ENCODE data around the gene PPP3R2. TPM values are rescaled to one million over a fixed set of nuclear protein-coding genes. Genes with fewer than 3 reads are reported as not detected.

PPP3R2 gene
- total and polyA plus RNA-seq, 10 of the 15 experiments (the other 5 are each of a cell fraction or from before 2014, with no cell fraction given), result not detected

DNA sequence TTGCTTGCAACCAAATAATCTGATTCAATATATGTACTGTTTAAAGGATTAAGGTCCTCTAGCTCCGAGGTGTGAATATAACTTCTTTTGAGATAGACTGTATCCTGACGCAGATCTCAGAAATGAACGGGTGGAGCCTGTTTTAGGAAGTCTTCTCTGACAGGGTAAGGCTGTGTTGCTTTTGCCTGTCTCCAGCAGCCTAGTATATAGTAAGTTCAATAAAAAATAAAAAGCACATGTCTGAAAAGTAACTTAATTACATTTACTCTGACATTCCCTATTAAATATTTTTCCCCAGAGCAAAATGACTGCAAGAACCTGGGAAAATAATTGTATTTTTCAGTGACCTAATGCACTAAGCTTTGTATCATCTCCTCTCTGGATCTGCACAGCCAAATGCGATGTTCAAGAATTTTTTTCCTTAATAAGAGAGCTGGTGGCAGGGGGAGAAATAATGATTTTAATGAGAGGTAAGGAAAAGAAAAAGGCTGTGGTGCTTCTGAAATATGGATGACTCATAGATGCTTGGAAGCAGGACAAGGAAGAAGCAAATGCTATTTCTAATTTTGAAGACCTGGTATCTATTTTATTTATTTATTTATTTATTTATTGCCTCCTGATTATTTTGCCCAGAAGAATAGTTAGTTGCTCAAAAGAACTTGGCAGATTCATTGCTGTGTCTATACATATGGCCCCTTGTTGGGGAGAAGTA, 7.3 kb downstream of the PPP3R2 start:
- Histone ChIP-seq H3K79me2 (ENCODE audit: control insufficient read depth, insufficient read depth, low read length) (no peaks in the 10 kb centered on the region), H3K27me3 (replicated peaks in 1 of 2; ENCODE audit: control insufficient read depth in 2 of 2, insufficient read depth in 2 of 2, low read length in 1 of 2) (peaks cover 0 to 3% of the 10 kb centered on the region in 2 experiments; a peak in 1 of 4 replicates), H3K9me3 (replicated peaks; ENCODE audit: control insufficient read depth, insufficient read depth, low read length) (no peaks in the 10 kb centered on the region), H3K4me3 (no peak overlapping the region), H3K9ac (ENCODE audit: control insufficient read depth, insufficient read depth, low read length) (no peak overlapping the region), H4K20me1 (ENCODE audit: control insufficient read depth, insufficient read depth) (no peaks in the 10 kb centered on the region), H2AFZ (ENCODE audit: control insufficient read depth, low read depth, low read length) (no peak overlapping the region), H3K36me3 (ENCODE audit: control insufficient read depth in 2 of 2, insufficient read depth in 2 of 2, low read length in 1 of 2) (no peaks in the 10 kb centered on the region), H3K4me2 (ENCODE audit: control insufficient read depth, insufficient read depth) (no peak overlapping the region), H3K4me1 (ENCODE audit: control insufficient read depth, insufficient read depth, low read length) (no peaks in the 10 kb centered on the region; the same call in 1 of the 2 replicates), H3K27ac (ENCODE audit: control insufficient read depth, insufficient read depth) (no peak overlapping the region)
- RAD21 ChIA-PET (ENCODE audit: unreplicated experiment), result interaction anchor here (0.7 kb wide), 1 partner anchor 43 kb away, joined by 3 read pairs; no protein-coding TSS in a partner anchor
- in situ Hi-C loops (cut with MboI), result no loop called here
- intact Hi-C loops (cut with micrococcal nuclease; ENCODE audit: unreplicated experiment), result no loop called here
- DNase-seq (ENCODE audit: low read depth, low spot score), result no peak
- SMC1A ChIA-PET (ENCODE audit: uncharacterized antibody, unreplicated experiment), result no interaction called here
- TF ChIP-seq MXI1 (IDR thresholded peaks at IDR 0.05; ENCODE audit: low read depth, low read length), result no peak
- CTCF ChIA-PET, result no interaction called here
- BruUV-seq (replicated peaks), result no TSS peak
- no peak for FAIRE-seq
- POLR2A ChIA-PET, result no interaction called here
- no peak for ATAC-seq
- 77% methylated on average over 4 of the region's 4 CpGs for WGBS (ENCODE audit: insufficient coverage, insufficient replicate concordance, low lambda C conversion rate, missing lambda C conversion rate)

GRCh38 chr9:101586651-101587050, 8.1 kb downstream of the PPP3R2 start:
- Histone ChIP-seq H3K27me3 (replicated peaks in 1 of 2; ENCODE audit: control insufficient read depth in 2 of 2, insufficient read depth in 2 of 2, low read length in 1 of 2) (peaks cover 0 to 3% of the 10 kb centered on the region in 2 experiments; a peak in 1 of 4 replicates), H3K79me2 (ENCODE audit: control insufficient read depth, insufficient read depth, low read length) (no peaks in the 10 kb centered on the region), H3K36me3 (ENCODE audit: control insufficient read depth in 2 of 2, insufficient read depth in 2 of 2, low read length in 1 of 2) (no peaks in the 10 kb centered on the region), H3K4me2 (ENCODE audit: control insufficient read depth, insufficient read depth) (no peak overlapping the region), H3K4me1 (ENCODE audit: control insufficient read depth, insufficient read depth, low read length) (no peaks in the 10 kb centered on the region; the same call in 1 of the 2 replicates), H3K9me3 (replicated peaks; ENCODE audit: control insufficient read depth, insufficient read depth, low read length) (no peaks in the 10 kb centered on the region), H4K20me1 (ENCODE audit: control insufficient read depth, insufficient read depth) (no peaks in the 10 kb centered on the region), H3K9ac (ENCODE audit: control insufficient read depth, insufficient read depth, low read length) (no peak overlapping the region), H3K4me3 (no peak overlapping the region), H3K27ac (ENCODE audit: control insufficient read depth, insufficient read depth) (no peak overlapping the region), H2AFZ (ENCODE audit: control insufficient read depth, low read depth, low read length) (no peak overlapping the region)
- no TSS peak for BruUV-seq (replicated peaks)
- ChIA-PET CTCF (interaction anchor here (1.1 kb wide), 1 partner anchor 15 kb away, joined by 3 read pairs; no protein-coding TSS in a partner anchor), SMC1A (ENCODE audit: uncharacterized antibody, unreplicated experiment) (no interaction called here), POLR2A (no interaction called here), RAD21 (ENCODE audit: unreplicated experiment) (interaction anchor here (0.7 kb wide), 1 partner anchor 44 kb away, joined by 3 read pairs; no protein-coding TSS in a partner anchor)
- 45% methylated on average over 5 of the region's 5 CpGs for WGBS (ENCODE audit: insufficient coverage, insufficient replicate concordance, low lambda C conversion rate, missing lambda C conversion rate)
- DNase-seq (ENCODE audit: low read depth, low spot score) (no peak), FAIRE-seq (no peak), ATAC-seq (peak; percentile 79)
- intact Hi-C loops (cut with micrococcal nuclease; ENCODE audit: unreplicated experiment), result no loop called here
- in situ Hi-C loops (cut with MboI), result no loop called here
- TF ChIP-seq IKZF2 (IDR thresholded peaks at IDR 0.05), result peak; percentile 33 to 56; a peak in 1 of 4 replicates
- TF ChIP-seq SRF (IDR thresholded peaks at IDR 0.05; ENCODE audit: low read depth in 2 of 2, low read length in 2 of 2), result no peak
- TF ChIP-seq NFYA (IDR thresholded peaks at IDR 0.05; ENCODE audit: borderline replicate concordance, low read depth, low read length), result no peak
- TF ChIP-seq KLF5 (IDR thresholded peaks at IDR 0.05; ENCODE audit: partially characterized antibody), result no peak
- TF ChIP-seq SIX5 (IDR thresholded peaks at IDR 0.05; ENCODE audit: low read depth, low read length, severe bottlenecking), result no peak
- TF ChIP-seq BMI1 (IDR thresholded peaks at IDR 0.05; ENCODE audit: borderline replicate concordance), result no peak
- TF ChIP-seq, protein P1, sequence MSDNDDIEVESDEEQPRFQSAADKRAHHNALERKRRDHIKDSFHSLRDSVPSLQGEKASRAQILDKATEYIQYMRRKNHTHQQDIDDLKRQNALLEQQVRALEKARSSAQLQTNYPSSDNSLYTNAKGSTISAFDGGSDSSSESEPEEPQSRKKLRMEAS (IDR thresholded peaks at IDR 0.05; ENCODE audit: low read depth, low read length), result no peak
- TF ChIP-seq RAD21 (IDR thresholded peaks at IDR 0.05; ENCODE audit: insufficient read depth, low read depth, low read length), result no peak
- no peak for TF ChIP-seq NR2C2 (IDR thresholded peaks at IDR 0.05; ENCODE audit: borderline replicate concordance, control insufficient read depth, insufficient read length, low read depth)
- no peak for TF ChIP-seq SREBF2 (IDR thresholded peaks at IDR 0.05; ENCODE audit: low read length)
- no peak for TF ChIP-seq ATF3 (IDR thresholded peaks at IDR 0.05; ENCODE audit: borderline replicate concordance, extremely low read depth, low read depth, low read length)
- TF ChIP-seq ZNF24 (IDR thresholded peaks at IDR 0.05), result no peak
- TF ChIP-seq FOXK2 (IDR thresholded peaks at IDR 0.05), result no peak
- peak; percentile 48 for TF ChIP-seq RUNX3 (IDR thresholded peaks at IDR 0.05; ENCODE audit: low read length)
- no peak for TF ChIP-seq YY1 (IDR thresholded peaks at IDR 0.05; ENCODE audit: low read depth, low read length)
- TF ChIP-seq, protein P2, sequence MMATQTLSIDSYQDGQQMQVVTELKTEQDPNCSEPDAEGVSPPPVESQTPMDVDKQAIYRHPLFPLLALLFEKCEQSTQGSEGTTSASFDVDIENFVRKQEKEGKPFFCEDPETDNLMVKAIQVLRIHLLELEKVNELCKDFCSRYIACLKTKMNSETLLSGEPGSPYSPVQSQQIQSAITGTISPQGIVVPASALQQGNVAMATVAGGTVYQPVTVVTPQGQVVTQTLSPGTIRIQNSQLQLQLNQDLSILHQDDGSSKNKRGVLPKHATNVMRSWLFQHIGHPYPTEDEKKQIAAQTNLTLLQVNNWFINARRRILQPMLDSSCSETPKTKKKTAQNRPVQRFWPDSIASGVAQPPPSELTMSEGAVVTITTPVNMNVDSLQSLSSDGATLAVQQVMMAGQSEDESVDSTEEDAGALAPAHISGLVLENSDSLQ (IDR thresholded peaks at IDR 0.05), result peak; percentile 70
